ENCODE results near the gene LRBA.
A peak's percentile ranks its signal among the peaks of the same experiment; 100 is the strongest.
"Not testable (repeated sequence)": the region's sequence is repeated elsewhere in the genome, so short reads cannot be mapped to it uniquely, and the experiment has no call there.

Gene LRBA

GRCh38 chr4:150943126-150943525 is 72.0 kb downstream of the LRBA start:
- DNase-seq (ENCODE audit: low read depth): no peak

- DNase-seq (ENCODE audit: low read depth): no peak
Measured at GRCh38 chr4:150942539-150942938, 72.5 kb downstream of the LRBA start.

- DNase-seq (ENCODE audit: low read depth): no peak
Measured at GRCh38 chr4:150940123-150940522, 75.0 kb downstream of the LRBA start.

- DNase-seq (ENCODE audit: low read depth): no peak
Measured at GRCh38 chr4:150939530-150939929, 75.6 kb downstream of the LRBA start.

- DNase-seq (ENCODE audit: low read depth): no peak
Measured at GRCh38 chr4:150938873-150939499, 76.1 kb downstream of the LRBA start.

GRCh38 chr4:150938417-150938816 is 76.7 kb downstream of the LRBA start:
- DNase-seq (ENCODE audit: low read depth): no peak

- DNase-seq (ENCODE audit: low read depth): no peak
Measured at GRCh38 chr4:150934022-150934421, 81.1 kb downstream of the LRBA start.

GRCh38 chr4:150931796-150932195 is 83.3 kb downstream of the LRBA start:
- no peak for DNase-seq (ENCODE audit: low read depth)

GRCh38 chr4:150931005-150931404 is 84.1 kb downstream of the LRBA start:
- DNase-seq (ENCODE audit: low read depth): no peak

GRCh38 chr4:150923945-150924344 is 91.1 kb downstream of the LRBA start:
- no peak for DNase-seq (ENCODE audit: low read depth)

GRCh38 chr4:150921486-150921885 is 93.6 kb downstream of the LRBA start:
- not testable (repeated sequence) for DNase-seq (ENCODE audit: low read depth)

- not testable (repeated sequence) for DNase-seq (ENCODE audit: low read depth)
Measured at GRCh38 chr4:150918562-150918961, 96.5 kb downstream of the LRBA start.

GRCh38 chr4:150911326-150911725 is 103.8 kb downstream of the LRBA start:
- DNase-seq (ENCODE audit: low read depth): no peak

- no peak for DNase-seq (ENCODE audit: low read depth)
Measured at GRCh38 chr4:150909116-150909515, 106.0 kb downstream of the LRBA start.

- peak; percentile 9 for DNase-seq (ENCODE audit: low read depth)
Measured at GRCh38 chr4:150906987-150907633, 108.0 kb downstream of the LRBA start.

- DNase-seq (ENCODE audit: low read depth): no peak
Measured at GRCh38 chr4:150904671-150905070, 110.4 kb downstream of the LRBA start.

GRCh38 chr4:150903603-150904002 is 111.5 kb downstream of the LRBA start:
- no peak for DNase-seq (ENCODE audit: low read depth)

- DNase-seq (ENCODE audit: low read depth): no peak
Measured at GRCh38 chr4:150896497-150896896, 118.6 kb downstream of the LRBA start.

GRCh38 chr4:150890246-150890645 is 124.8 kb downstream of the LRBA start:
- no peak for DNase-seq (ENCODE audit: low read depth)

GRCh38 chr4:150889306-150889705 is 125.8 kb downstream of the LRBA start:
- no peak for DNase-seq (ENCODE audit: low read depth)

GRCh38 chr4:150888625-150889024 is 126.5 kb downstream of the LRBA start:
- no peak for DNase-seq (ENCODE audit: low read depth)

- no peak for DNase-seq (ENCODE audit: low read depth)
Measured at GRCh38 chr4:150888217-150888616, 126.9 kb downstream of the LRBA start.

- DNase-seq (ENCODE audit: low read depth): no peak
Measured at GRCh38 chr4:150886597-150886996, 128.5 kb downstream of the LRBA start.

- no peak for DNase-seq (ENCODE audit: low read depth)
Measured at GRCh38 chr4:150884625-150885024, 130.5 kb downstream of the LRBA start.

Measured in CMK (cell line).